ENCODE results near the gene MUL1. TPM values are rescaled to one million over a fixed set of nuclear protein-coding genes. Genes with fewer than 3 reads are reported as not detected.

The MUL1 gene
- total RNA-seq, 1 donor = 29.0 TPM

GRCh38 chr1:20483098-20483832, 24.7 kb downstream of the MUL1 start:
- Histone ChIP-seq H3K4me1 (ENCODE audit: insufficient read depth, low read length) (peaks cover 16% of the 10 kb centered on the region), H3K27me3 (ENCODE audit: insufficient read depth, low read length) (peaks cover 71% of the 10 kb centered on the region), H3K4me3 (ENCODE audit: low read length) (no peak overlapping the region), H3K9me3 (ENCODE audit: low read depth, low read length) (no peaks in the 10 kb centered on the region)

- no peak overlapping the region for H3K4me3 ChIP-seq (ENCODE audit: low read length)
- H3K9me3 ChIP-seq (ENCODE audit: low read depth, low read length) = no peaks in the 10 kb centered on the region
- peaks cover 70% of the 10 kb centered on the region for H3K27me3 ChIP-seq (ENCODE audit: insufficient read depth, low read length)
- H3K4me1 ChIP-seq (ENCODE audit: insufficient read depth, low read length) = peaks cover 16% of the 10 kb centered on the region
Observed at GRCh38 chr1:20481643-20482498, 26.1 kb downstream of the MUL1 start.

- Histone ChIP-seq H3K4me1 (ENCODE audit: insufficient read depth, low read length) (peaks cover 16% of the 10 kb centered on the region), H3K27me3 (ENCODE audit: insufficient read depth, low read length) (peaks cover 76% of the 10 kb centered on the region), H3K9me3 (ENCODE audit: low read depth, low read length) (no peaks in the 10 kb centered on the region), H3K4me3 (ENCODE audit: low read length) (no peak overlapping the region)
Observed at GRCh38 chr1:20480951-20481617, 26.9 kb downstream of the MUL1 start.

GRCh38 chr1:20480243-20480944, 27.6 kb downstream of the MUL1 start:
- no peaks in the 10 kb centered on the region for H3K9me3 ChIP-seq (ENCODE audit: low read depth, low read length)
- H3K27me3 ChIP-seq (ENCODE audit: insufficient read depth, low read length) = peaks cover 82% of the 10 kb centered on the region
- H3K4me3 ChIP-seq (ENCODE audit: low read length) = no peak overlapping the region
- H3K4me1 ChIP-seq (ENCODE audit: insufficient read depth, low read length) = peaks cover 16% of the 10 kb centered on the region

GRCh38 chr1:20479840-20480239, 28.1 kb downstream of the MUL1 start:
- Histone ChIP-seq H3K27me3 (ENCODE audit: insufficient read depth, low read length) (peaks cover 81% of the 10 kb centered on the region), H3K4me1 (ENCODE audit: insufficient read depth, low read length) (peaks cover 13% of the 10 kb centered on the region), H3K4me3 (ENCODE audit: low read length) (no peak overlapping the region), H3K9me3 (ENCODE audit: low read depth, low read length) (no peaks in the 10 kb centered on the region)

GRCh38 chr1:20478057-20478635, 29.8 kb downstream of the MUL1 start:
- H3K4me3 ChIP-seq (ENCODE audit: low read length) = no peak overlapping the region
- H3K9me3 ChIP-seq (ENCODE audit: low read depth, low read length) = no peaks in the 10 kb centered on the region
- H3K27me3 ChIP-seq (ENCODE audit: insufficient read depth, low read length) = peaks cover 72% of the 10 kb centered on the region
- no peaks in the 10 kb centered on the region for H3K4me1 ChIP-seq (ENCODE audit: insufficient read depth, low read length)

- Histone ChIP-seq H3K4me1 (ENCODE audit: insufficient read depth, low read length) (no peaks in the 10 kb centered on the region), H3K4me3 (ENCODE audit: low read length) (no peak overlapping the region), H3K27me3 (ENCODE audit: insufficient read depth, low read length) (peaks cover 69% of the 10 kb centered on the region), H3K9me3 (ENCODE audit: low read depth, low read length) (no peaks in the 10 kb centered on the region)
Observed at GRCh38 chr1:20477348-20478056, 30.4 kb downstream of the MUL1 start.

GRCh38 chr1:20476265-20477038, 31.5 kb downstream of the MUL1 start:
- Histone ChIP-seq H3K4me3 (ENCODE audit: low read length) (no peak overlapping the region), H3K9me3 (ENCODE audit: low read depth, low read length) (no peaks in the 10 kb centered on the region), H3K27me3 (ENCODE audit: insufficient read depth, low read length) (peaks cover 59% of the 10 kb centered on the region), H3K4me1 (ENCODE audit: insufficient read depth, low read length) (no peaks in the 10 kb centered on the region)

- H3K4me3 ChIP-seq (ENCODE audit: low read length) = no peak overlapping the region
Observed at GRCh38 chr1:20474996-20475395, 33.0 kb downstream of the MUL1 start.

GRCh38 chr1:20474333-20474975, 33.5 kb downstream of the MUL1 start:
- no peaks in the 10 kb centered on the region for H3K9me3 ChIP-seq (ENCODE audit: low read depth, low read length)
- H3K27me3 ChIP-seq (ENCODE audit: insufficient read depth, low read length) = peaks cover 45% of the 10 kb centered on the region
- H3K4me3 ChIP-seq (ENCODE audit: low read length) = no peak overlapping the region
- no peaks in the 10 kb centered on the region for H3K4me1 ChIP-seq (ENCODE audit: insufficient read depth, low read length)

More at GRCh38 chr1:20474996-20475395, 33.0 kb downstream of the MUL1 start:
- Histone ChIP-seq H3K27me3 (ENCODE audit: insufficient read depth, low read length) (peaks cover 49% of the 10 kb centered on the region), H3K4me1 (ENCODE audit: insufficient read depth, low read length) (no peaks in the 10 kb centered on the region), H3K9me3 (ENCODE audit: low read depth, low read length) (no peaks in the 10 kb centered on the region)

- no peaks in the 10 kb centered on the region for H3K9me3 ChIP-seq (ENCODE audit: low read depth, low read length)
- H3K4me3 ChIP-seq (ENCODE audit: low read length) = no peak overlapping the region
- H3K27me3 ChIP-seq (ENCODE audit: insufficient read depth, low read length) = peaks cover 44% of the 10 kb centered on the region
Observed at GRCh38 chr1:20473894-20474293, 34.1 kb downstream of the MUL1 start.

GRCh38 chr1:20472860-20473711, 34.9 kb downstream of the MUL1 start:
- Histone ChIP-seq H3K4me3 (ENCODE audit: low read length) (no peak overlapping the region), H3K4me1 (ENCODE audit: insufficient read depth, low read length) (no peaks in the 10 kb centered on the region), H3K9me3 (ENCODE audit: low read depth, low read length) (no peaks in the 10 kb centered on the region), H3K27me3 (ENCODE audit: insufficient read depth, low read length) (peaks cover 38% of the 10 kb centered on the region)

More at GRCh38 chr1:20473894-20474293, 34.1 kb downstream of the MUL1 start:
- H3K4me1 ChIP-seq (ENCODE audit: insufficient read depth, low read length) = no peaks in the 10 kb centered on the region

All from mononuclear cell (primary cell).